NCI-H2107 treated with DMSO at 0.1 percent for 48 hours (cell line): ENCODE data around the gene SPNS1.
"Not testable (repeated sequence)": the region's sequence is repeated elsewhere in the genome, so short reads cannot be mapped to it uniquely, and the experiment has no call there.

Source experiments
- DNase-seq: peaks from one replicate; lab custom pipeline; 2025; ENCODE audit not compliant: unreplicated experiment; lab: John Stamatoyannopoulos, UW

The SPNS1 gene

DNA sequence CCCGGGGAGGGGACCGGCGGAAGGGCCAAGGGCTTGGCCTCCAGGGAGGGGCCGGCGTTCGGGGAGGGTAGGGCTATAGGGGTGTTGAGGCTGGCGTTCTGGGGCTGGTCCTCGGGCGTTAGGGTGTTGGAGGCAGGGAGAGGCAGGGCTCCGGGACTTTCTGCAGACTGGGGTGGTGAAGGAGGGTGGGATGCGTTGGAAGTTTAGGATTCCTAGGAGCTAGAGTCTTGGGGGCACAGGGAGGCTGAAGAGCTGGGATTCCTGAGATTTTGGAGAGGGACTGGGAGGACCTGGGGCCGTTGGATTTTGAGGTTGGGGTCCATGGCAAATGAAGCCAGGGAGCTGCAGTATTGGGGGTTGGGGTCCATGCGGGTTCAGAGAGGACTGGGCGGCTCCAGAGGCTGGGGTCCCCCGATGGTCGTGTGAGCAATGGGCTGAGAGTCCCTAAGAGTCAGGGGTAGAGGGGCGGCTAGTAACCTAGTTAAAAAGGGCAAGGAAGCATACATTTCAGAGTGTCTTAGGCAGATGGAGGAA, 23.1 kb upstream of the SPNS1 start:
- DNase-seq: no peak

DNA sequence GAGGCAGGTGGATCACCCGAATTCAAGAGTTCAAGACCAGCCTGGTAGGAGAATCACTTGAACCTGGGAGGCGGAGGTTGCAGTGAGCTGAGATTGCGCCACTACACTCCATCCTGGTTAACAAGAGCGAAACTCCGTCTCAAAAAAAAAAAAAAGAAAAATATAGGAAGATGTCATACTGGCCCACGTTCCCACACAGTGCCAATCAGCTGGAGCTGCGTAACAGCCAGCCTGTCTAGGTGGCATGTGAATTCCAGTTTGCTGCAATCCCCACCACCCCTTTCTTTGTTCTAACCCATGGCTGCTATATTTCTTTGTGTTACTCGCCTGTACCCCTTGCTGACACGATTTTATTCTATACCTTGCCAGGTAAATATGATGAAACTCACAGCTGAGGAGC, 16.4 kb upstream of the SPNS1 start:
- DNase-seq: no peak

DNA sequence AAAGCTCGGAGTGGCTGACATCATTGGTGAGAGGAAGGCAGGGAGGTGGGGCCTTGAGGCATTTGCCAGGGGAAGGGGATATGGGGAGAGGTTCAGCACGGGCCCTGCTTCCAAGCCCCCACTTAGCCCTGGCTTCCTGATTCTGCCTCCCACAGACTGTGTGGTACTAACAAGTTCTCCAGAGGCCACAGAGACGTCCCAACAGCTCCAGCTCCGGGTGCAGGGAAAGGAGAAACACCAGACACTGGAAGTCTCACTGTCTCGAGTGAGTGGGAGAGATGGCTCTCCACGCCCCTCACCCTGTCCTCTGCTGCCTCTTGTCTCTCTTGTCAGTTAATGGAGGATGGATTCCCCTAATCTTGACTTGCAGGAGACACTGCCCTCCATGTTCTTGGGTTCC, 15.7 kb upstream of the SPNS1 start:
- no peak for DNase-seq

DNA sequence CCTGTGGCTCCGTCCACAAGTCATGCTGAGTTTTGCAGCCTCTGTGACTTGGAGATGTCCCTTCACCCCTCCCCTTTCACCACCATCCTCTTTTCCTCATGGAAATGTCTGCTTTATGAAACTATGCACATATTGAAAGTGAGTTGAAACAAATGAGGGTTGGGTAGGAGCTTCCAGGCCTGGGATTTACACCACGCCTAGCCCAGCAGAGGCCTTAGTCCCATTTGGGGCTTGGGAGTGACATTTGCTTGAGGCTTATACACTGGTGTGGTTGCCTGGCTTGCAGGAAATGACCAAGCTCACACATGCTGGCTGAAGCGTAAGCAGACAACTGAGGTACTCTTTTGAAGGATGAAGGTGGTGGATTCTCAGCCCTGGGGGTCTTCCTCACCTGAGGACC, 10.5 kb upstream of the SPNS1 start:
- DNase-seq: no peak

DNA sequence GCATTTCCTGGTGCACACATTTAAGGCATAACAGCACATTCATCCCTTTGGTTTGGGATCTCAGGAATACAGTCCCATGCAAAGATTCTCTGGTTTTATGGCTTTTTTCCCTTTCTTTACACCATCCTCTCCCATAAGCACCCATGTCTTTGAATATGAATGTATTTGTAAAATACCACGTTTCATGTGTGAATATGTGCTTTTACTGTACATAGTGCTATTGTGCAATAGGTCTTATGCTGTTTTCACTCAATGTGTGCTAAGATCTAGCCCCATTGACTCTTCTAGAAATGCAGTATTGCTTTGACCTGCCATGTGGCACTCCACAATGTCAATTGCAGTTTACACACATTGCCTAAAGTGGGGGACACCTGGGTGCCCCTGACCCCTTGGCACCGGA, 10.1 kb upstream of the SPNS1 start:
- no peak for DNase-seq

DNA sequence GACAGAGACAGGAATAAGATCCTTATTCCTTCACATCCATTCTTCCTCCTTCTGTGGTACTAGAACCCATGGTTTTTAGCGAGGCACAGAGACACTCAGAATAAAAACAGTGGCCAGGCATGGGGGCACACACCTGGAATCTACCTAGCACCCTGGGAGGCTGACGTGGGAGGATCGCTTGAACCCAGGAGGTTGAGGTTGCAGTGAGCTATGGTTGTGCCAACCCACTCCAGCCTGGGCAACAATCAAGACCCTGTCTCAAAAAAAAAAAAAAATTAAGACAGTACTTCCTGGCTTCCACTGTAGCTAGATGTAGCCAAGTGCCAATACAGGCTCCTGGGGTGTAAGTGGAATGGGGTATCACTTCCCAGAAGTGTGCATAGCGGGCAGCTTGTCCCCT, 7.4 kb upstream of the SPNS1 start:
- no peak for DNase-seq

DNA sequence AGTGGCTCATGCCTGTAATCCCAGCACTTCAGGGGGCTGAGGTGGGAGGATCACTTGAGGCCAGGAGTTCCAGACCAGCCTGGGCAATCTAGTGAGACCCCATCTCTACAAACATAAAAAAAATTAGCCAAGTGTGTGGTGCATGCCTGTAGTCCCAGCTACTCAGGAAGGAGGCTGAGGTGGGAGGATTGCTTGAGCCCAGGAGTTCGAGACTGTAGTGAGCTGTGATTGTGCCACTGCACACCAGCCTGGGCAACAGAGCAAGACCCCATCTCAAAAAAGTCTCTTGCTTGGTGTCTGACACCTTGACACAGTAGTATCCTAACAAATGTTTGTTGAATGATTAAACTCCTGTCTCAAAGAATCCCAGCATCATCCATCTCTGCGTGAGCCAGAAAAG, 4.9 kb upstream of the SPNS1 start:
- not testable (repeated sequence) for DNase-seq

DNA sequence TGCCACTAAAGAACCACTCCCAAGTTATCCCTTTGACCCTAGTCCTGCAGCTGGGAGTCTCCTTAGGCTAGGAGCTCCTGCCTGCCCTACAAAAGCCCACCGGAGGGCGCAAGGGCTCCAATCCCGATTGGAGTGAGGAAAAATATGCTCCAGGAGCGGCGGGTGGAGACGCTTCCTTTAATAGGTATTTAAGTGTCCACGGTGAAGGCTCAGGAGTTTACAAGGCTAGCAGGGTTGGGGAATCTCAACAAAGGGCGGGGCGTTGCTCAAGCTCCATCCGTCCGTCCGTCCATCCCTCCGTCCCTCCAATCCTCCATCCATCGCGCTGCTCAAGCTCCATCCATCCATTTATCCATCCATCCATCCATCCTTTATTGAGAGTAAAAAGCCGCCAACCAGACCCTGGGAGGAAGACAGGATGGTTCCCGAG, 556 bp upstream of the SPNS1 start:
- peak; percentile 50 for DNase-seq

DNA sequence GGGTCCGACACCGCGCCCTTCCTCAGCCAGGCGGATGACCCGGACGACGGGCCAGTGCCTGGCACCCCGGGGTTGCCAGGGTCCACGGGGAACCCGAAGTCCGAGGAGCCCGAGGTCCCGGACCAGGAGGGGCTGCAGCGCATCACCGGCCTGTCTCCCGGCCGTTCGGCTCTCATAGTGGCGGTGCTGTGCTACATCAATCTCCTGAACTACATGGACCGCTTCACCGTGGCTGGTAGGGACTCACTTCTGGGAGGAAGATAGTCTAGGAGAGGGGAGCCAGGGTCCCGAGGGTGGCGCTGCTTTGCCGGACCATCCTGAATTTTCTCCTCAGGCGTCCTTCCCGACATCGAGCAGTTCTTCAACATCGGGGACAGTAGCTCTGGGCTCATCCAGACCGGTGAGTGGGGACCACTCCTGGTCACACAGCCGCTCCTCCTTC, 601 bp downstream of the SPNS1 start:
- no peak for DNase-seq

DNA sequence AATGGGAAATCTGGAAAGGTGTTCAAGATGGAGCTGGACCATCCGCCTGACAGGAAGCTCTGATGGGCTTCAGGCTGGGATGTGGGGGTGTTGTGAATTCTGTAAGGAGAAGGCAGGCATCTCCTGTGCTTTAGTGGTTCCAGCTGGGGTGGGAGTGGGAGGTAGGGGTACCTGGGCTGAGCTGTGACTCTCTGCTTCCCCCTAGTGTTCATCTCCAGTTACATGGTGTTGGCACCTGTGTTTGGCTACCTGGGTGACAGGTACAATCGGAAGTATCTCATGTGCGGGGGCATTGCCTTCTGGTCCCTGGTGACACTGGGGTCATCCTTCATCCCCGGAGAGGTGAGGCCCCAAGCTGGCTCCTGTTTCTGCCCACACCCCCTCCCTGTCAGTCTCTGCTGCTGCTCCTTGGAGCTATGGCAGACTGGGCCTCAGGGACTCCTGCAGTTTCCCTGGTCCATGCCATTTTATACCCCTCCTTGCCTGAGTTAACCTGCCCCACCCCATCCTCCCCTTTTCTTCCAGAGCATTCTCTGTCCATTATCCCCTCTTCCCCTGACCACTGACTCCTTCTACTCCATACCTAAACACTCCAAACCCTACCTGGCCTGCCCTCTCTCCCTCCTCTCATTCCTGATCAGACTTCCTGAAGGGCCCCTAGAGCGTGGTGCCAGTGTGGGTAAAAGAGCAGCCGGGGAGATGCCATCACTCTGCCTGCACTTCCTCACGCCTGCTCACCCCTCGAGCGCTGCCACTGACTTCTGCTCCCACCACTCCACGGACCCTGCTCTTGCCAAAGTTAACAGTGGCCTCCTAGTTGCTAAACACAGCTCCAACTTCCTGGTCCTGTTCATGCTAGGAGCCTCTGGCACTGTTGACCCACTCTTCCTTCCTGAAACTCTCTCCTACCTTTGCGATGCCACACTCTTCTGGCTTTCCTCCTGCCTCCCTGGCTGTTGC, 3.4 kb downstream of the SPNS1 start:
- peak; percentile 10 for DNase-seq

DNA sequence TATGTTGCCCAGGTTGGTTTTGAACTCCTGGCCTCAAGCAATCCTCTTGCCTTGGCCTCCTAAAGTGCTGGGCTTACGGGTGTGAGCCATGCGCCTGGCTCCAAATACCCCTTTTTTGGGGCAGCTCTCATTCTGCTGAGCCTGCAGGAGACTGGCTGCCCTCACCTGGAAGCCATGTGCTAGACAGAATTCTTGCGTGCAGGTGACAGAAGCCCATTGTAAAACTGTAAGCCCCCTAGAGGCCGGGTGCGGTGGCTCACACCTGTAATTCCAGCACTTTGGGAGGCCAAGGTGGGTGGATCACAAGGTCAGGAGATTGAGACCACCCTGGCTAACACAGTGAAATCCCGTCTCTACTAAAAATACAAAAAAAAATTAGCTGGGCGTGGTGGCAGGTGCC, 5.8 kb downstream of the SPNS1 start:
- DNase-seq: not testable (repeated sequence)

DNA sequence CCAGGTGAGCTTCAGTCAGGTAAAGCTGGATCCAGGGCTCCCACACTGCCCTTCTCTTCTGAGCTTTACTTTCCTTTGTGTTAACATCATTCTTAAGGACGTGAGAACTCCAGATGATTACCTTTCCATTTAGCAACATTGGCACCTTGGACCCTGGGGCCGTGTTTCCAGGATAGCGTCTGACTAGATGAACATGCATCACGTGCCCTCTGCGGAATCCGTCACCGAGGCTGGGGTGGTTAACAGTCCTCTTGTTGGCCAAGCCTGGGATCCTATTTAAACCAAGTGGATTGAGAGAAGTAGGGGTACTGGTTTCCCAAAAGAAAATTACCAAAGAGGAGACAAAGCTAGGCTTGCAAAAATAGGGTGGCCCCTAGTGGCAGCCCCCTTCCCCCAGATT, 6.4 kb downstream of the SPNS1 start:
- DNase-seq: no peak

DNA sequence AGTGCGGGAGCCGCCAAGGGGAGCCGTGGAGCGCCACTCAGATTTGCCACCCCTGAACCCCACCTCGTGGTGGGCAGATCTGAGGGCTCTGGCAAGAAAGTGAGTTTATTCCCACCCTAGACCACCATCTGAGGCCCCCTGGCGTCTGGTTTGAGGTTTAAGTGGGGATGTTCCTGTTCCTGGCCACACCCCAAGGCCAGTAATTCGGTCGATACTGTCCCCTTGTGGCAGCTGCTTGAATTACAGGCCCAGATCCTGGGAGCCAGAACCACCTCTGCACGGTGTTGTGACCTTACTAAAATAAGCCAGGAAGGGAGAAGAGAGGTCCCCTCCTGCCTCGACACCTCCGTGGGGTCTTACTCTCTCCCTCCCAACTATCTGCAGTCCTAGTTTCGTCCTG, 6.9 kb downstream of the SPNS1 start:
- no peak for DNase-seq

DNA sequence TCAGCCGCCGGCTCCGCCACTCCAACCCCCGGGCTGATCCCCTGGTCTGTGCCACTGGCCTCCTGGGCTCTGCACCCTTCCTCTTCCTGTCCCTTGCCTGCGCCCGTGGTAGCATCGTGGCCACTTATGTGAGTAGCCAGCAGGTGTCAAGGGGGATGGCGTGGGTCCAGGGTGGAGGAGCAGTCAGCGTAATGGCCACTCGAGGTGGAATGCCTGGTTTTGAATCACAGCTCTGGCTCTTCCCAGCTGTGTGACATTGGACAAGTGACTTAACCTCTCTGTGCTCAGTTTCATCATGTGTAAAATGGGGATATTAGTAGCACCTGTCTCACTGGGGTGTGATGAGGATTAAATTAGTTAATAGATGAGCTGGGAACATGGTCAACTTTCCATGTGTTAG, 7.8 kb downstream of the SPNS1 start:
- DNase-seq: no peak

DNA sequence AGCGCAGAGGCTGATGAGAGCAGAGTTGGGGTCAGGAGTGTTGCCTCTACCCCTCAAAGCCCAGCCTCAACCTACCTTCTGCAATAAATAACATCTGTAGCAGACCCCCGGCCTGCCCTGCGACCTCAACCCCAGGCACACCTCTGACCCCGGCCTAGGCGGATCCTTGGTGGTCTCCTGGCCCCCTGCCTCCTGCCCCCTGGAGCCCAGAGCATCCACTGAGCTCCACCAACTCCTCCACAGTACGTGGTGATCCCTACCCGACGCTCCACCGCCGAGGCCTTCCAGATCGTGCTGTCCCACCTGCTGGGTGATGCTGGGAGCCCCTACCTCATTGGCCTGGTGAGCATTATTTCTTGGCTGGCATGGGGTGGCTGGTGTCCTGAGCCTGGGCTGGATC, 8.4 kb downstream of the SPNS1 start:
- DNase-seq: no peak

DNA sequence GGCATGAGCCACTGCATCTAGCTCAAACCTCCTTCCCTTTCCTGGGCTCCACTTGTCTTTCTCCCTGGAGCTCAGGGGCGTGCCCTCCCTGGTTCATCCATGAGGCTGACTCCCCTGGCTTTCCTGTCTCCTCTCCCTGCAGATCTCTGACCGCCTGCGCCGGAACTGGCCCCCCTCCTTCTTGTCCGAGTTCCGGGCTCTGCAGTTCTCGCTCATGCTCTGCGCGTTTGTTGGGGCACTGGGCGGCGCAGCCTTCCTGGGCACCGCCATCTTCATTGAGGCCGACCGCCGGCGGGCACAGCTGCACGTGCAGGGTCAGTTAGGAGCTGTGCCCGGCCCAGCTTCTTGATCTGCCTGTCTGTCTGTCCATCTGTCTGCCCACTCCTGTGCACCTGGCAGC, 9.1 kb downstream of the SPNS1 start:
- DNase-seq: no peak

DNA sequence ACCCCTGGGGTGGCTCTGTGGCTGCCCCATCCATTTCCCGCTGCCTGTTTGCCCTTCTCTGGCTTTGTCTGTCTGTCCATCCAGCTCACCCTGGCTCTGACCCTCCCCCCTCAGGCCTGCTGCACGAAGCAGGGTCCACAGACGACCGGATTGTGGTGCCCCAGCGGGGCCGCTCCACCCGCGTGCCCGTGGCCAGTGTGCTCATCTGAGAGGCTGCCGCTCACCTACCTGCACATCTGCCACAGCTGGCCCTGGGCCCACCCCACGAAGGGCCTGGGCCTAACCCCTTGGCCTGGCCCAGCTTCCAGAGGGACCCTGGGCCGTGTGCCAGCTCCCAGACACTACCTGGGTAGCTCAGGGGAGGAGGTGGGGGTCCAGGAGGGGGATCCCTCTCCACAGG, 9.5 kb downstream of the SPNS1 start:
- no peak for DNase-seq

DNA sequence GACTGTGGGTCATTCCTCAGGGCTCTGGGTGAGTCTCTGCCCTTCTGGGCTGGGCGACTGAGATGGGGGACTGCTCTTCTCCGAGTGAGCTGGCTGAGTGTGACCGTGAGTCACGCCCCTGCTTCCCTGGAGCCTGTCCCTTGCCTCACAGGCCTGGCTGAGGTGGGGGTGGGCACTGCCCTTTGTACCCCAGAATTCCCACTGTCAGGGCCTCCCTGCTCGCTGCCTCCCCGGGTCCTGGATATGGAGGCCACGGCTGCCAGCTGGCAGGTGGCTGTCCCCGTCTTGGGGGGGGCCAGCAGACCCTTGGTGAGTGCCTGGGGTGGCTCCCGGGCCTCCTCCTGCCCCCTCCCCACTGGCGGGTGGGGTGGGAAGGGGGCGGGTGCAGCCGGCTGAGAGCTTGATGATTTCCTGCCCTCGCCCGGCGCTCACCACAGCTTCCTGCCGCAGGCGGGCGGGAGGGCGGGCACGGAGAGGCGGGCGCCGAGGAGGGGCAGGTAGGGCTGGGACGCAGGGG, 10.1 kb downstream of the SPNS1 start, which contains the start of gene LAT:
LAT (plus strand) TSS at position 434 of the 517 bp plus-strand sequence. CDS start 366 bp downstream, outside the sequence.
- DNase-seq: no peak

DNA sequence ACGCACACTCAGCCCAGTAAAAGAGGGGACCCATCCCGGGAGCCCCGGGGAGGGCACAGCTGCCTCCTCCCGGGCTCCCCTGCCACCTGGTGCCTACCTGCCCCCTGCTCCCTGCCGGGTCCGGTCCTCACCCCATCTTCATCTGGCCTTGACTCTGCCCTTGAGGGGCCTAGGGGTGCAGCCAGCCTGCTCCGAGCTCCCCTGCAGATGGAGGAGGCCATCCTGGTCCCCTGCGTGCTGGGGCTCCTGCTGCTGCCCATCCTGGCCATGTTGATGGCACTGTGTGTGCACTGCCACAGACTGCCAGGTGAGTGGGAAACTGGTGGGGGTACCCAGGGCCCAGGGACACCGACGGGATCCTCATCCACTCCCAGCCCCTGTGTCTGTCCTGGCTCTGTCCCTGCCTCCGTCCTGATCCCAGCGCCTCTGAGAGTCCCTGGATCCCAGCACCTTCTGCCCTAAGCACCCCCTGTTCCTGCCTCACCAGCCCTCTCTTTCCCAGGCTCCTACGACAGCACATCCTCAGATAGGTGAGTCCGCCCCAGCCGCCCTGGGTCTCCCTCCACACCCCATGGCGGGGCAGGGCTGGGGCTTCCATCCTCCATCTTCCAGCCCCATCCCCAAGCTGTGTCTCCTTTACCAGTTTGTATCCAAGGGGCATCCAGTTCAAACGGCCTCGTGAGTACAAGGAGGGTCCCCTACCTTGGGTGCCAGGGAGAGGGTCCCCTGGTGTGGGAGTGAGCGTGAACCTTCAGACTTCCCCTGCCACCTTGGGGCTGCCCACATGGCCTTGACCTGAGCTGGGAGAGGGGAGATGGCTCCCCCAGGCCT, 10.8 kb downstream of the SPNS1 start:
- no peak for DNase-seq

DNA sequence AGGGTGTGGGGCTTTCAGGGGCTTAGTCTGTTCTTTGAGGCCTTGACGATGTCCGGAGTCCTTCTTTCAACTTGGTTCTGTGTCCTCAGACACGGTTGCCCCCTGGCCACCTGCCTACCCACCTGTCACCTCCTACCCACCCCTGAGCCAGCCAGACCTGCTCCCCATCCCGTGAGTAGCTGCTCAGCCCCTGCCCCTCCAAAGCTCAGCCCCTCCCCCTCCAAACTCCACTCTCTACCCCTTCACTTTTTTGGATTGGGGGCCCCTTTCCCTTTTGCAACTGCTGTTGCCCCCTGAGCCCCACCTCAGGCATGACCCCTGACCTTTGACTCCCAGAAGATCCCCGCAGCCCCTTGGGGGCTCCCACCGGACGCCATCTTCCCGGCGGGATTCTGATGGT, 11.5 kb downstream of the SPNS1 start:
- DNase-seq: no peak

DNA sequence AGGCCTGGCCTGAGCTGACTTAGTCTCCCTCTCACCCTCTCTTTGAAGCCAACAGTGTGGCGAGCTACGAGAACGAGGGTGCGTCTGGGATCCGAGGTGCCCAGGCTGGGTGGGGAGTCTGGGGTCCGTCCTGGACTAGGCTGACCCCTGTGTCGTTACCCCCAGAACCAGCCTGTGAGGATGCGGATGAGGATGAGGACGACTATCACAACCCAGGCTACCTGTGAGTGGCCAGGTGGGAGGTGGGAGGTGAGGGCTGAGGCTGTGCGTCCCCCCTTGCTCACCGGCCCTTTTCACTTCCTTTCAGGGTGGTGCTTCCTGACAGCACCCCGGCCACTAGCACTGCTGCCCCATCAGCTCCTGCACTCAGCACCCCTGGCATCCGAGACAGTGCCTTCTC, 11.9 kb downstream of the SPNS1 start:
- DNase-seq: no peak
